GM18508 (cell line): ENCODE results near the gene OR4F6.
"Not testable (repeated sequence)": the region's sequence is repeated elsewhere in the genome, so short reads cannot be mapped to it uniquely, and the experiment has no call there.

Source experiments
- ATAC-seq: cut with Tn5 transposase; IDR thresholded peaks from one replicate; pipeline ENCODE4 v1.9.1; 2021; ENCODE audit warnings: moderate number of reproducible peaks; ENCODE audit not compliant: insufficient read depth, unreplicated experiment

The OR4F6 gene

GRCh38 chr15:101803209-101803608 is at the start of gene OR4F6:
Gene OR4F6, plus strand, starts transcription at chr15:101803509. Its CDS starts 2,211 bp downstream, at chr15:101805720.
- ATAC-seq: no peak

GRCh38 chr15:101764669-101765339 is 38.5 kb upstream of the OR4F6 start:
- not testable (repeated sequence) for ATAC-seq

- not testable (repeated sequence) for ATAC-seq
These were observed 38.0 kb upstream of the OR4F6 start for GRCh38 chr15:101765340-101765671.

- ATAC-seq: no peak
These were observed 37.4 kb upstream of the OR4F6 start for GRCh38 chr15:101765772-101766456.

- not testable (repeated sequence) for ATAC-seq
These were observed 36.1 kb upstream of the OR4F6 start for GRCh38 chr15:101767083-101767640.

- no peak for ATAC-seq
These were observed 30.4 kb upstream of the OR4F6 start for GRCh38 chr15:101772921-101773320.

GRCh38 chr15:101773496-101774100 is 29.7 kb upstream of the OR4F6 start:
- ATAC-seq: no peak

- ATAC-seq: no peak
These were observed 28.2 kb upstream of the OR4F6 start for GRCh38 chr15:101775136-101775535.

- ATAC-seq: not testable (repeated sequence)
These were observed 24.7 kb upstream of the OR4F6 start for GRCh38 chr15:101778576-101778975.

- not testable (repeated sequence) for ATAC-seq
These were observed 23.1 kb upstream of the OR4F6 start for GRCh38 chr15:101780225-101780624.

- ATAC-seq: no peak
These were observed 21.4 kb upstream of the OR4F6 start for GRCh38 chr15:101781928-101782327.

GRCh38 chr15:101784644-101785043 is 18.7 kb upstream of the OR4F6 start:
- ATAC-seq: no peak

GRCh38 chr15:101786422-101786821 is 16.9 kb upstream of the OR4F6 start:
- not testable (repeated sequence) for ATAC-seq

- not testable (repeated sequence) for ATAC-seq
These were observed 15.3 kb upstream of the OR4F6 start for GRCh38 chr15:101788001-101788400.

GRCh38 chr15:101788503-101789269 is 14.6 kb upstream of the OR4F6 start:
- ATAC-seq: not testable (repeated sequence)

GRCh38 chr15:101790748-101791147 is 12.6 kb upstream of the OR4F6 start:
- not testable (repeated sequence) for ATAC-seq

- not testable (repeated sequence) for ATAC-seq
These were observed 9.3 kb upstream of the OR4F6 start for GRCh38 chr15:101793981-101794380.

- ATAC-seq: no peak
These were observed 7.9 kb upstream of the OR4F6 start for GRCh38 chr15:101795455-101795854.

GRCh38 chr15:101799665-101800064 is 3.6 kb upstream of the OR4F6 start:
- ATAC-seq: no peak

- ATAC-seq: no peak
These were observed 2.3 kb upstream of the OR4F6 start for GRCh38 chr15:101801048-101801447.
